ENCODE data around the gene ITCH.
A peak's percentile ranks its signal among the peaks of the same experiment; 100 is the strongest.
"Not testable (repeated sequence)": the region's sequence is repeated elsewhere in the genome, so short reads cannot be mapped to it uniquely, and the experiment has no call there.

ITCH gene

GRCh38 chr20:34363062-34363464 is at the start of gene ITCH:
Gene ITCH (plus strand): TSS chr20:34363273. CDS start chr20:34393812, 30,539 bp downstream.
- DNase-seq, result peak; percentile 98

DNA sequence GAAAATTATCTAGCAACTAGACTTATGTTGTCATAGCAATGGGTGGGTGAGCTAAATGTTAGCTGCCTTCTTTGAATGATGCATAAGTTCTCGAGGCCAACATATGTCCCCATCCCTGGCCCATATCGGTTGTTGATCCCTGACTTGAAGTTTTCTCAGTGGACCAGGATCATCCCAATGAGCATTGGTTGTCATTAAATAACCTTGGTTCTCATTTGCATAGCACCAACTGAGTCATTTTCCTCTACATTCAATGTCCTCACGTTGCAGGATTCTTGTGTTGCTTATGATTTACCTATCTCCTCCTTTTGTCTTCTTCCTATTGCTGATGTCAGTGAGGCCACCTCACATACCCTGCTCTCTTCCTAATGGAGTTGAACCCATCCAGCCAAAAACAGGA is 47.8 kb upstream of the ITCH start:
- no peak for DNase-seq

DNA sequence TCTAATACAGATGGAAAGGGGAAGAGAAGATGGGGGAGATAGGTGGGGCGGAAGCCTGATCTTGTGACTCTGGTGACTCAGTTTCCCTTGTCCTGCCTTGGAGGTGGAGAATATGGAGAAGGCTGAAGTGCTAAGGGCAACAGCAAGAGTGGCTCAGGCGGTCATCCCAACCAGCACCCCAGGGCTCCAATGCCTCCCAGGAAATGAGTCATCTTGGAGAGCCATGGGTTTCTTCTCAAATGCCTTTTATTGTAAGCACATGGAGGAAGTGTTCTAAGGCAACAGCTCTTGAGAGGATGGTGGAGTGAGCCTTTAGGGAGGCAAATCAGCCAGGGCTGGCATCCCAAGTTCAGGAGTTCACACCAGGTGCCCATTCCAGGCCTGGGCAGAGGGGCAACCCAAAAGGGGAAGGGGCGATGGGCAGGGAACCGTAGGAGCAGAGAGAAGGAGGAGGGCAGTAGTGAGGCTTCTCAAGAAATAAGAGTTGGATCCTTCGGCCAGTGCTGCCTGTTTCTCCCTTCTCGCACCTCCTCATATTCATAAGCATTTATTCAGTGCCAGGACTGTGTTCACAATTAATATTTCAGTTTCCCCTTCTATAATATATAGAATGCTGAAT is 46.8 kb upstream of the ITCH start:
- no peak for DNase-seq

DNA sequence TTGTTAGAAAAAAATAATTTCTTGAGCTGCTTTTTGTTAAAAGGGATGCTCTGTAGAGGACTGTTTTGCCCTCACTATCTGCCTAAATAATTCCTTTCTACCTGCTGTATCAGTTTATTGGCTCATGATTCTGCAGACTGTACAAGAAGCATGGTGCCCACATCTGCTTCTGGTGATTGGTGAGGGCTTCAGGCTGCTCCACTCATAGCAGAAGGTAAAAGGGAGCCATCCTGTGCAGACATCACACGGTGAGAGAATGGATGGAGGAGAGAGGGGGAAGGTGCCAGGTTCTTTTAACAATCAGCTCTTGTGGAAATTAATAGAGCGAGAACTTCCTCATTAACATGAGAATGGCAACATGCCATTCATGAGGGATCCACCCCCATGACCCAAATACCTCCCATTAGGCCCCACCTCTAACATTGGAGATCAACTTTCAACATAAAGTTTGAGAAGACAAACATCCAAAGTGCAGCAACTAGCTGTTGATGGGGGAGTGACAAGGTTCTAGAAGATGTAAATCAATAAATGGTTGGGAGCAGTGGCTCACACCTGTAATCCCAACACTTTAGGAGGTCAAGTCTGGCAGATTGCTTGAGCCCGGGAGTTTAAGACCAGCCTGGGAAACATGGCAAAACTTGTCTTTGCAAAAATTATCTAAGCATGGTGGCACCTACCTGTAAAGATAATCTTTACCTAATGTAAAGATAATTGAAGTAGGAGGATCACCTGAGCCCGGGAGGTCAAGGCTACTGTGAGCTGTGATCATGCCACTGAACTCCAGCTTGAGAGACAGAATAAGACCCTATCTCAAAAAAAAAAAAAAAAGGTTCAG is 44.2 kb upstream of the ITCH start:
- peak; percentile 30 for DNase-seq

GRCh38 chr20:34320861-34321260 is 42.2 kb upstream of the ITCH start:
- DNase-seq, result no peak

DNA sequence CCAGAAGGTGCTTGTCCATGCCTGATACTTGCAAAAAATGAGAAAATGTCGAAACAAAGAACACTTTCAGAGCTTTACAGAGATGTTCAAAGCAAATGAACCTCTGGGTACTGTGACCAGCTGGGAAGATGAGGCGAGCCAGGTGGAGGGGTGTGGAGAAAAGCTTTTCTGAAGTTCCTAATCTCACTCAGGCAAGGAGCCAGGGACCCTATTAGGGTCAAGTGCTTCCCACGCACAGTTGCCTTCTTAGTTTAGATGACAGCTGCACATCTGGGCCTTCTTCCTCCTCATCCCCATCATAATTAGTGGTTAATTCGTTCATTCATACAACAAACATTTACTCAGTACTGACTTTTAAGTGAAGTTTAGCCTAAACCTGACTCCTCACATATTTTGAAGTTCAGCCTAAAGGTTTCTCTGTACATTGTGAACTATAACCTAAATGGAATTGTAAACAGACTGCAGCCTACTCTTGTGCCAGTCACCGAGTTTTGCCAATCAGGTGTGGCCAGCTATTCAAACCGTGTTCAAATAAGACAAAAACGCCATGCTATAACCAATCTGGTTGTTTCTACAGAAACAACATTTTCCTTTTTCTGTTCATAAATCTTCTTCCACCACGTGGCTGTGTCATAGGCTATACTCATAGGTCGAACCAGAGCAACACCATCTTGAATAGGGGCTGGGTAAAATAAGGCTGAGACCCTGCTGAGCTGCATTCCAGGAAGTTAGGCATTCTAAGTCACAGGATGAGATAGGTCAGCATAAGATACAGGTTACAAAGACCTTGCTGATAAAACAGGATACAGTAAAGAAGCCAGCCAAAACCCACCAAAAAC is 40.6 kb upstream of the ITCH start:
- DNase-seq, result no peak

- no peak for DNase-seq
These were observed 38.5 kb upstream of the ITCH start for GRCh38 chr20:34324541-34324940.

DNA sequence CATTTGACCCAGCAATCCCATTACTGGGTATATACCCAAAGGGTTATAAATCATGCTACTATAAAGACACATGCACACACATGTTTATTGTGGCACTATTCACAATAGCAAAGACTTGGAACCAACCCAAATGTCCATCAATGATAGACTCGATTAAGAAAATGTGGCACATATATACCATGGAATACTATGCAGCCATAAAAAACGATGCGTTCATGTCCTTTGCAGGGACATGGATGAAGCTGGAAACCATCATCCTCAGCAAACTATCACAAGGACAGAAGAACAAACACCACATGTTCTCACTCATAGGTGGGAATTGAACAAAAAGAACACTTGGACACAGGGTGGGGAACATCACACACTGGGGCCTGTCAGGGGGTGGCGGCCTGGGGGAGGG is 34.9 kb upstream of the ITCH start:
- DNase-seq, result not testable (repeated sequence)

- DNase-seq, result no peak
These were observed 34.0 kb upstream of the ITCH start for GRCh38 chr20:34328928-34329677.

- DNase-seq, result not testable (repeated sequence)
These were observed 32.1 kb upstream of the ITCH start for GRCh38 chr20:34330861-34331544.

DNA sequence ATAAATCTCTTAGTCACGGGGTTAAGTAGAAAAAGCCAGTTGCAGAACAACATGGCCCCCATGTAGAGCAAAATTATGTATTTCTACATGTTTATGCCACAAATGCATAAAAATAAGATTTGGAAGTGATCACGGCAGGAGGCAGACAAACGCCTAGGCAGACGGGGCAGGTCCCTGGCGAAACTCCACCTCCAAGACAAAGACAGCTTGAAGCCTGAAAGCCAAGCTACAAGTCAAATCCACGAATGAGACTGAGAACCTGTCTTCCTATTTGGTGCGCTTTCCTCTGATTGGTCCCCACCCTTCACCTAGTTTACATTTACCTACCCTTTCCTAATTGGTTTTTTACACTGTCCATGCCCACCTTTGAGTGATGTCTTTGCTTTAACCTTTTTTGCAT is 31.2 kb upstream of the ITCH start:
- no peak for DNase-seq

DNA sequence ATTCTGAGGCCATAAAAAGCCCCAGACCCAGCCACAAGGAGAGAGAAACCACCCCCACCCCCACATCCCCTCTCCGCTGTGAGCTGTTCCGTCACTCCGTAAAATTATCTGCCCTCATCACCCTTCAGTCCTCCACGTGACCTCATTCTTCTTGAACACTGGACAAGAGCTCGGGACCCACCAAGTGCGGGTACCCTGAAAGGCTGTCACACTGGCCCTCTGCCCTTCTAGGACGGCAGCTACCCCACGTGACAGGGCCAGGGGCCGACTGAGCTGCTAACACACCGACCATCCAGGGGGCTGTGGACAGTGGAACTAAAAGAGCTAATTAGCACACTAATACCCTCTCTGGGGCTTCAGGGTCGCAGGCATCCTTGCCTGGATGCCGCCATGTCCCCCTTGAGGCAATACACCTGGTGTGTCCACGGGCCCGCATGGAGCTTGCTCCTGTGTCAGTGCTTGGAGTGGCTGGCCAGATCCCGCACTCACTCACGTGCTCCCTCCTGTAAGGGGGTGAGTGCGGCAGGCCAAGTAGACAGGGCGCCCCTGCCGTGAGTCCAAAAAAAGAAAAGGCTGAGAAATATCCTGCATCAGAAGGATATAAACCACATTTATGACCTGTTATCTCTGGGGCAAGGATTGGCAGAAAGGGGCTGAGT is 30.7 kb upstream of the ITCH start:
- no peak for DNase-seq

DNA sequence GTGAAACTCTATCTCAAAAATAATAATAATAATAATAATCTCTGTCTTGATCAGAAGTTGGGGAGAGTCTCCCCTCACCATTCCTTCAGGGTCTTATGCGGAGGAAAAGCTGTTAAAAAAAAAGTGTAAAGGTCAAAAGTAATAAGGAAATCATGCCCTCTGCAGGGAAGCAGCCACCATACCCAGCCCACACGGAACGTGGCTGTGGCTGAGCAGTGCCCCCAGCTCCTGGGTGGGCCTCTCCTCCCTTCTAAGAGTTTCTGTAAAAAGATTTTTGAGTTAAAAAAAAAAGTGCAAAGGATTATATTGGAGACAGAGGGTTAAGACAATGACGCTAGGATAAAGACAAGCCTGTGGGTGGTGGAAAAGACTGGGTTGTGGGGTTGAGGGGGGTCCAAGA is 29.3 kb upstream of the ITCH start:
- DNase-seq, result no peak

GRCh38 chr20:34334654-34335407 is 28.2 kb upstream of the ITCH start:
- no peak for DNase-seq

DNA sequence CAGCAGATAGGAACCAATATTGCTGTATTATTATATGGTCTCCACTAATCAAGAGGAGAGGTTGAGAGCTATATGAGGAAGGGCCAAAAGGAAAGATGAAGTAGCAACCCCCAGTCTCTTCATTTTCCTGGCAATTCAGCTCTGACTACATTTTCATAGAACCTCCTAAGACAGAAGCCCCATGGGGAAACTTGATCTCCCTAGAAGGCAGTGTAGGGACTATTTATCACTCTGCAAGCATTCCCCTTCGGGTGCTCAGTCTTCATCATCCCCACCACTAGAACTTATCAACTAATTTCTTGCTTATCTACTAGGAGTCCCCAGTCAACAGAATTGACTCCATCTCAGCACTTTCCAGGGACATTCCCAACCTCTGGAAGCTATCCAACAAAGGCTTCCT is 25.5 kb upstream of the ITCH start:
- no peak for DNase-seq

- no peak for DNase-seq
These were observed 24.9 kb upstream of the ITCH start for GRCh38 chr20:34337982-34338726.

DNA sequence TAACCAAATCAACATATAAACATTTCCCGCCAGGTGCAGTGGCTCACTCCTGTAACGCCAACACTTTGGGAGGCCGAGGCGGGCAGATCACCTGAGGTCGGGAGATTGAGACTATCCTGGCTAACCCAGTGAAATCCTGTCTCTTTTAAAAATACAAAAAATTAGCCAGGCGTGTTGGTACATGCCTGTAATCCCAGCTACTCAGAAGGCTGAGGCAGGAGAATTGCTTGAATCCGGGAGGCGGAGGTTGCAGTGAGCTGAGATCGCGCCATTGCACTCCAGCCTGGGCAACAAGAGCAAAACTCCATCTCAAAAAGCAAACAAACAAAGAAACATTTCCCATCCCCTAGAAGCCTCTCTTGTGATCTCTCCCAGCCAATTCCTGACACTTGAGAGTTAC is 22.3 kb upstream of the ITCH start:
- peak; percentile 12 for DNase-seq

GRCh38 chr20:34341199-34341598 is 21.9 kb upstream of the ITCH start:
- not testable (repeated sequence) for DNase-seq

GRCh38 chr20:34343458-34344211 is 19.4 kb upstream of the ITCH start:
- DNase-seq, result no peak

Measured in NCI-H146 (cell line).